ENCODE data around the gene TGM1.
"Not testable (repeated sequence)": the region's sequence is repeated elsewhere in the genome, so short reads cannot be mapped to it uniquely, and the experiment has no call there.

The TGM1 gene

GRCh38 chr14:24228902-24229301, 34.1 kb downstream of the TGM1 start:
- no peaks in the 10 kb centered on the region for H3K27me3 ChIP-seq (ENCODE audit: insufficient read depth, low read length)
- peaks cover 83% of the 10 kb centered on the region for H3K79me2 ChIP-seq (ENCODE audit: control insufficient read depth, insufficient read depth, low read length, unreplicated experiment)
- H3K36me3 ChIP-seq (ENCODE audit: insufficient read depth, low read length), result peaks cover 8% of the 10 kb centered on the region; the same call in 1 of the 2 replicates

GRCh38 chr14:24226473-24226872, 36.5 kb downstream of the TGM1 start:
- peaks cover 34% of the 10 kb centered on the region for H3K4me1 ChIP-seq (ENCODE audit: control insufficient read depth, insufficient read depth, low read length, unreplicated experiment)
- 0 out of 2 replicates have a peak overlapping the region, but pooled peaks have one; percentile 16 for H3K27ac ChIP-seq (ENCODE audit: low read depth, low read length)
- peaks cover 8% of the 10 kb centered on the region; the same call in 1 of the 2 replicates for H3K36me3 ChIP-seq (ENCODE audit: insufficient read depth, low read length)
- H3K27me3 ChIP-seq (ENCODE audit: insufficient read depth, low read length), result no peaks in the 10 kb centered on the region
- no peak overlapping the region for H3K4me3 ChIP-seq (ENCODE audit: low read depth, low read length)
- peaks cover 75% of the 10 kb centered on the region for H3K79me2 ChIP-seq (ENCODE audit: control insufficient read depth, insufficient read depth, low read length, unreplicated experiment)
- no peak overlapping the region for H2AFZ ChIP-seq (ENCODE audit: low read length, unreplicated experiment)

More at GRCh38 chr14:24228902-24229301, 34.1 kb downstream of the TGM1 start:
- Histone ChIP-seq H3K27ac (ENCODE audit: low read depth, low read length) (no peak overlapping the region), H3K4me1 (ENCODE audit: control insufficient read depth, insufficient read depth, low read length, unreplicated experiment) (peaks cover 40% of the 10 kb centered on the region), H2AFZ (ENCODE audit: low read length, unreplicated experiment) (no peak overlapping the region), H3K4me3 (ENCODE audit: low read depth, low read length) (no peak overlapping the region)

DNA sequence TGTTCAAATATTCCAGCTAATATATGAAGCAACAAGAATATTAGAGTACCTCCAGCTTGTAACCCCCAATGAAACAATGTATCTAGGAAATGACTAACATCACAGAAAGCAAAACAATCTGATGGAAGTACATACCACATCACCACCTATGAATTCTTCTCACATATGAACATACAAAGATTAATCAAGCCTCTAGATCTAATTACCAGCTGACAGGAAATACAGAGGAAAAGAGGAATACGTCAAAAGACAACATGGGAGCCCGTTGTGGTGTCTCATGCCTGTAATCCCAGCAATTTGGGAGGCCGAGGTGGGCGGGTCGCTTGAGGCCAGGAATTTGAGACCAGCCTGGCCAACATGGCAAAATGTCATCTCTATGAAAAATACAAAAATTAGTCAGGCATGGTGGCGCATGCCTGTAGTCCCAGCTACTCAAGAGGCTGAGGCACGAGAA, 38.3 kb downstream of the TGM1 start:
- Histone ChIP-seq H2AFZ (ENCODE audit: low read length, unreplicated experiment) (peak overlapping the region; percentile 0), H3K27ac (ENCODE audit: low read depth, low read length) (peak overlapping the region; percentile 80), H3K4me3 (ENCODE audit: low read depth, low read length) (peak overlapping the region; percentile 15; the same call in 1 of the 2 replicates), H3K27me3 (ENCODE audit: insufficient read depth, low read length) (no peaks in the 10 kb centered on the region), H3K79me2 (ENCODE audit: control insufficient read depth, insufficient read depth, low read length, unreplicated experiment) (peaks cover 76% of the 10 kb centered on the region), H3K36me3 (ENCODE audit: insufficient read depth, low read length) (peaks cover 8% of the 10 kb centered on the region; the same call in 1 of the 2 replicates), H3K4me1 (ENCODE audit: control insufficient read depth, insufficient read depth, low read length, unreplicated experiment) (peaks cover 27% of the 10 kb centered on the region)

- not testable (repeated sequence) for H3K4me3 ChIP-seq (ENCODE audit: low read depth, low read length); H3K36me3 ChIP-seq (ENCODE audit: insufficient read depth, low read length); H2AFZ ChIP-seq (ENCODE audit: low read length, unreplicated experiment); H3K27me3 ChIP-seq (ENCODE audit: insufficient read depth, low read length); H3K27ac ChIP-seq (ENCODE audit: low read depth, low read length)
- Histone ChIP-seq H3K79me2 (ENCODE audit: control insufficient read depth, insufficient read depth, low read length, unreplicated experiment) (peaks cover 65% of the 10 kb centered on the region), H3K4me1 (ENCODE audit: control insufficient read depth, insufficient read depth, low read length, unreplicated experiment) (peaks cover 27% of the 10 kb centered on the region)
These were observed 40.0 kb downstream of the TGM1 start for GRCh38 chr14:24222987-24223386.

- Histone ChIP-seq H3K4me1 (ENCODE audit: control insufficient read depth, insufficient read depth, low read length, unreplicated experiment) (peaks cover 7% of the 10 kb centered on the region), H3K36me3 (ENCODE audit: insufficient read depth, low read length) (no peaks in the 10 kb centered on the region), H3K79me2 (ENCODE audit: control insufficient read depth, insufficient read depth, low read length, unreplicated experiment) (peaks cover 32% of the 10 kb centered on the region), H3K4me3 (ENCODE audit: low read depth, low read length) (no peak overlapping the region), H3K27ac (ENCODE audit: low read depth, low read length) (no peak overlapping the region), H2AFZ (ENCODE audit: low read length, unreplicated experiment) (no peak overlapping the region), H3K27me3 (ENCODE audit: insufficient read depth, low read length) (no peaks in the 10 kb centered on the region)
These were observed 43.5 kb downstream of the TGM1 start for GRCh38 chr14:24219521-24219920.

GRCh38 chr14:24219080-24219479, 43.9 kb downstream of the TGM1 start:
- H2AFZ ChIP-seq (ENCODE audit: low read length, unreplicated experiment), result no peak overlapping the region

DNA sequence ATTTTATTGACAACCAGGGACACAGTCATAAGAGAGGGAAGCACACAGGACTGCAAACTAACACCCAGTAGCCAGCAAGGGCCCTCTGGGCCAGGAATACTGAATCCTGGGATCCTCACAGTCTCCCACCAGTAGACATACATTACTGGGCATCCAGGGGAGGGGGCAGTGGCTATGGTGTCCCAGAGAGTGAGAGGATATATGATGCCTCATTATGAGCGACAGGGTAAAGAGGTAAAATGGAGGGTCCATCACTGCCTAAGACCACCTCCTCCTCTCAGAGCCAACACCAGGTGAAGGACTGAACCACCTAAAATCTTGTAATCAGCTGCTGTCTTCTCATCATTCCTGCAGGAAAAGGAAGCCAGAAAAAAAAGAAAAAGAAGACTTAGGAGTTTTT, 46.1 kb downstream of the TGM1 start:
- H3K4me3 ChIP-seq (ENCODE audit: low read depth, low read length); H3K27me3 ChIP-seq (ENCODE audit: insufficient read depth, low read length); H3K36me3 ChIP-seq (ENCODE audit: insufficient read depth, low read length); H3K27ac ChIP-seq (ENCODE audit: low read depth, low read length); H2AFZ ChIP-seq (ENCODE audit: low read length, unreplicated experiment): not testable (repeated sequence)
- Histone ChIP-seq H3K4me1 (ENCODE audit: control insufficient read depth, insufficient read depth, low read length, unreplicated experiment) (peaks cover 10% of the 10 kb centered on the region), H3K79me2 (ENCODE audit: control insufficient read depth, insufficient read depth, low read length, unreplicated experiment) (peaks cover 22% of the 10 kb centered on the region)

More at GRCh38 chr14:24219080-24219479, 43.9 kb downstream of the TGM1 start:
- no peaks in the 10 kb centered on the region for H3K36me3 ChIP-seq (ENCODE audit: insufficient read depth, low read length)
- H3K4me3 ChIP-seq (ENCODE audit: low read depth, low read length), result no peak overlapping the region
- peaks cover 5% of the 10 kb centered on the region for H3K4me1 ChIP-seq (ENCODE audit: control insufficient read depth, insufficient read depth, low read length, unreplicated experiment)
- H3K27me3 ChIP-seq (ENCODE audit: insufficient read depth, low read length), result no peaks in the 10 kb centered on the region
- H3K27ac ChIP-seq (ENCODE audit: low read depth, low read length), result no peak overlapping the region
- peaks cover 27% of the 10 kb centered on the region for H3K79me2 ChIP-seq (ENCODE audit: control insufficient read depth, insufficient read depth, low read length, unreplicated experiment)

DNA sequence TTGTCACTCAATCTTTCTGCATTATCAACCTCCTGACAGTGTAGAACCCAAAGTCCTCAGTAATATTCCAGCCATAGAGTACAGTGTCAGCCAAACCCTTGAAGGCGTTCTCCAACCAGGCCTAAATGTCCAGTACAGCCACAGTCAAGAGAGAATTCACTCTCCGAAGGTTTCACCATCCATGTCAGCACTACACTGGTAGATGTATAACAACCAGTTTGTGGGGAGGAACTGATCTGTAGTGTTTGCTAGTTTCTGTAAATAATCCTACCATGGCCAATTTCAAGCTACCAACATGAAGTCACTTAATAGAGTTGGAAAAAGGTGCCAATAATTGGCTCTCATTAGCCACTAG, 46.7 kb downstream of the TGM1 start:
- H3K27ac ChIP-seq (ENCODE audit: low read depth, low read length), result peak overlapping the region; percentile 20
- peaks cover 27% of the 10 kb centered on the region for H3K79me2 ChIP-seq (ENCODE audit: control insufficient read depth, insufficient read depth, low read length, unreplicated experiment)
- H3K36me3 ChIP-seq (ENCODE audit: insufficient read depth, low read length), result no peaks in the 10 kb centered on the region

DNA sequence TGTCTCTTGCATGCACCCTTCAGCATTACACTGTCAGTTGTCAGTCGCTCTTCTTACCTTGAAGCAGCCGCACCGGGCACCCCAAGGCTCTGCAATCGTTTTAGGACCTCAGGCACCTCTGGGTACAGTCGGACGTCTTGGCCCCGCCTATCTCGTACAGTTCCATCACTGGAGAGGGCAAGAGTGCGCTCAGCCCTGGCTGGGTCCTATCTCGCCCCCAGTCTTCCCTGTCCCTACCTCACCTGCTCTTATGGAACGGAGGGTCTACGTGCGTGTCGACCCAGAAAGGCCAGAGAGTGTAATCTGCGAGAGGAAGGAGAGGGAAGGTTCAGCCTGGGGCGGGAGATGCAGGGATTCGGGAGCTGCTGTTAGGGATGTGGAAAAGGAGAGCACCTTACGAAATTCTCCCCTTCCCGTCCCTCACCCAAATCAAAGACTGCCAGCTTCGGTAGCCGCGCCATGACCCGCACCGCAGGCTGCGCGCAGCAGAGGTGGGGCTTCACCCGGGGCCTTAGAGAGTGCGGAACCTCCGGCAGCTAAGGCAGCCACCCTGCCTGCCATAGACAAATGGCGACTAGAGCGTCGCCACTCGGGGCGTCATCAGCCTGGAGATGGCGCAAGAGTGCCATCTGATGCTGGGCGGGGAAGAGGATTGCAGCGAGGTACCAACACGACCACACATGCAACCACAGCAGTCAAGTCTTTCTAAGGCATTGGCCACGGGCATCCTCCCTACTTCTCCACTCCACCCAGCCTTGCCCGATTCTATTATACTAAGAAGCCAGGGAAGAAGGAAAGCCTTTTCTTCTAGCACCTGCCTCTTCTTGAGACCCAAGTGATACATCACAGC, 47.3 kb downstream of the TGM1 start, which contains the start of gene MDP1:
Gene MDP1 (minus strand): TSS at position 572 of the 850 bp plus-strand sequence. CDS start 111 bp downstream, at position 461.
- peaks cover 10% of the 10 kb centered on the region for H3K4me1 ChIP-seq (ENCODE audit: control insufficient read depth, insufficient read depth, low read length, unreplicated experiment)
- H2AFZ ChIP-seq (ENCODE audit: low read length, unreplicated experiment), result peak within 1 kb of the TSS; percentile 93
- no peaks in the 10 kb centered on the region for H3K27me3 ChIP-seq (ENCODE audit: insufficient read depth, low read length)
- peak within 1 kb of the TSS; percentile 62 for H3K27ac ChIP-seq (ENCODE audit: low read depth, low read length)
- peaks cover 22% of the 10 kb centered on the region for H3K79me2 ChIP-seq (ENCODE audit: control insufficient read depth, insufficient read depth, low read length, unreplicated experiment)
- H3K4me3 ChIP-seq (ENCODE audit: low read depth, low read length), result peak within 1 kb of the TSS; percentile 94
- H3K36me3 ChIP-seq (ENCODE audit: insufficient read depth, low read length), result no peaks in the 10 kb centered on the region

More for the DNA sequence above, 46.7 kb downstream of the TGM1 start:
- Histone ChIP-seq H3K4me1 (ENCODE audit: control insufficient read depth, insufficient read depth, low read length, unreplicated experiment) (peaks cover 10% of the 10 kb centered on the region), H2AFZ (ENCODE audit: low read length, unreplicated experiment) (no peak overlapping the region), H3K27me3 (ENCODE audit: insufficient read depth, low read length) (no peaks in the 10 kb centered on the region), H3K4me3 (ENCODE audit: low read depth, low read length) (peak overlapping the region; percentile 94)

- H3K36me3 ChIP-seq (ENCODE audit: insufficient read depth, low read length), result peaks cover 8% of the 10 kb centered on the region; the same call in 1 of the 2 replicates
- H3K27me3 ChIP-seq (ENCODE audit: insufficient read depth, low read length), result no peaks in the 10 kb centered on the region
- H3K79me2 ChIP-seq (ENCODE audit: control insufficient read depth, insufficient read depth, low read length, unreplicated experiment), result peaks cover 10% of the 10 kb centered on the region
- H3K27ac ChIP-seq (ENCODE audit: low read depth, low read length), result peak overlapping the region; percentile 96
- peaks cover 10% of the 10 kb centered on the region for H3K4me1 ChIP-seq (ENCODE audit: control insufficient read depth, insufficient read depth, low read length, unreplicated experiment)
- peak overlapping the region; percentile 93 for H3K4me3 ChIP-seq (ENCODE audit: low read depth, low read length)
- H2AFZ ChIP-seq (ENCODE audit: low read length, unreplicated experiment), result peak overlapping the region; percentile 69
These were observed 48.9 kb downstream of the TGM1 start for GRCh38 chr14:24213866-24214662.

Data from ACC112 (cell line).